Stimulated activated CD4-positive, alpha-beta T cell treated with anti-CD3 and anti-CD28 coated beads, Interleukin-4, amount 100 ng/mL, for 1 hour (primary cell): ENCODE results near the gene CMTM1.
"Not testable (repeated sequence)": the region's sequence is repeated elsewhere in the genome, so short reads cannot be mapped to it uniquely, and the experiment has no call there.

Source experiments
- DNase-seq: peaks from one replicate; pipeline ENCODE4 v3.0.0-alpha.2; 2020

CMTM1 gene

DNA sequence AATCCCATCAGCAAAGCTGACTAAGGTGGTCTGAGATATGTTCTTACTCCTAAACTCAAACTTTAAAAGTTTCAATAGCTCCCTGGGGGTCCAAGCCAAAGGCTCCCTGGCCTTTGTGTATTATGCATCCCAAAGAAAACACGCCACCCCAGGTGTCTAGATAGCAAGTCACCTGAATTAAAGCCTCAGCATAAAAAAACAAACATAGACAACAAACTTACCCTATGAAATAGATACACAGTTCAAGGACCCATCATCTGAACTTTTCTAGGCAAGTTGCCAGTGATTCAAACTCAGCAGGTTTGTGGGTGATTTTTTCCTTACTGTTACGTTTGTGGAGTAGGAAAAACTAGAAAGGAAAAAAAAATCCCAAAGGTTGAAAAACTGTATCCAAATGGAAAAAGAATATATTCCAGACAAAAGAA lies 50.8 kb downstream of the CMTM1 start:
- DNase-seq = no peak

DNA sequence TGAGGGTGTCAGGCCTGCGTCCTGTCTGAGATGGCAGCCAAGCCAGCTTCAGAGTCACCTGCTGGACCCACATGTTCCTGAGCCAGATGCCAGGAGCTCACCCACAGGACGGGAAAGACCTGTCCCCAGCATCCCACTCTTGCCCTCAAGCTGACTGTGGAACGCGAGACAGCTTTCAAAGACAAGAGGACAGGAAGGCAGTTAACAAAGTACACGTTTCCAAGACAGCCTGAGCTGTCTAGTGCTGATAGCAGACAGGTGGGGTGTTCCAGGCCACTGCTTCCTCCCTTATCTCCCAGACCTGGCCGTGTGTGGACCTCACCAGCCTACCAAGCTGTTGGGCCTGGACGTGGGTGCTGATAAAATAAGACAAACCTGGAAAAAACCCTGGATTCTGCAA lies 51.5 kb downstream of the CMTM1 start:
- no peak for DNase-seq

DNA sequence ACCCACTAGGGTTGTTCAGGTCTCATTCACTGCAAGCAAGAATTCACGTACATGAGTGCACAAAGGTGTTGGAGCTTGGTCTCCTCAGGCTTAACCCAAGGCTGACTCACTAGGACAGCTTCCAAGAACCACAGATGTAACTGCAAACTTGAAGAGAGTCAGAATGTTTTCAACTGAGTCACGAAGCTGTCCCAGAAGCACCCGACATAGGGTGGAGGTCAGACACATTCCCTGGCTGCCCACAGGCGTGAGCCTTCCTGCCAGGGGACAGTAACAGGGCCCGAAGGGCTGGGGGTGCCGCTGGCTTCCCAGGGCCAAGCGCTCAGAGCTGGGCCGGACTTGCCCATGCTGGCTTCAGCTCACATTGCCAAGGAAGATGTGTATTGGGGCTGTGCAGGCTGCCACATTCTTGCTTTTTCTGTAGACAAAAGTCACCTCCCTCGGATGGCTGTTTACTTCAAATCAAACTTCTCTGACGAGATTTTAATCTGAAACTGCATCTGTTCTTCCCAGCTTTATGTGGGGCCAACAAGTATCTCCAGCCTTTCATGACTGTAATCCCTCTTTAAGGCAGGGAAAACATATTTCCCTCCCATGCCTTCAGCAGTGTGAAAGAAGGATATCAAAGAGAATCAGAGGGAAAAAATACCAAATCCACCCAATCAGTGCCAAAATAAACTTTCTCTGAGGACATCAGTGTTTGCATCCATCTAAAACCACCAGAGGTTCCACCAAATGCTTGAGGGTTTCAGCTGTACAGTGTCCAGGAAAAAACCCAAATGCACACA lies 52.5 kb downstream of the CMTM1 start:
- no peak for DNase-seq

DNA sequence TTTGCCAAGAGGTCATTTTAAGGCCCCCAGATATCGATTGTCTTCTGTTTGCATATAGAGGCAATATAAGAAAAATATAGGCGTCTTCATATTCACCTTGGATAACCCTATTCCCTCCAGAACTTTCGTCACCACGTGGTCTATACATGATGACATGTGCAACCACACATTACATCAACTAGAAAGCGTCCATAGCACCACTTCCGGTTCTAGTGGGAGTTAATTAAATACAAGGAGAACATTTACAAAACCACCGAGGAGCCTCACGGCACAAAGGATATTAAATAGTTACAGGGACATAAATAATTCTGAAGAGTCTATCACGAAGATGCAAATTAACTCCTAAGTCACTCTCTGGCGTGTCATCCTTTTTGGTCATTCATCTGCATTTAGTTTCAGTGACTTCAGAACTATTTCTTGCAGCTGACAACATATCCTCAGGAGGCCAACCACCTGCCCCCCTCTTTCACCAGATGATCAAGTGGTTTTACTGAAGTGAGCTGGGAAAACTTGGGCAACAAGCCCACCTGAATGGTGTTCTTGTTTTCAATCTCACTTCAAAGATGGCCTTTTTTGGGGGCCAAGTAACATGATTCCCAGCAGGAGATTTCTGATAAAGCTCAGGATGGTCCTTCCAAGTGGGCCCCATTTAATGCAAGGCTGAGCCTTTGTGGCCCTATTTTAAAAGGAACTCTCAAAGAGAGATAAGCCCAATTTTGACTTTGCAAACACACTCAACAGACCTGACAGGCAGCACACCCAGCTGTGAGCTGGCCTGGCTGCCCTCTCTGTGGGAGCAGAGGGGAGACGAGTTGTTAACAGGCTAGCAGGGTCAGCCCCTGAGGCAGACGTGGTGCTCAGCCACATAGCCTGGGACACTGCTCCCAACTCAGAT lies 53.5 kb downstream of the CMTM1 start:
- DNase-seq = no peak

DNA sequence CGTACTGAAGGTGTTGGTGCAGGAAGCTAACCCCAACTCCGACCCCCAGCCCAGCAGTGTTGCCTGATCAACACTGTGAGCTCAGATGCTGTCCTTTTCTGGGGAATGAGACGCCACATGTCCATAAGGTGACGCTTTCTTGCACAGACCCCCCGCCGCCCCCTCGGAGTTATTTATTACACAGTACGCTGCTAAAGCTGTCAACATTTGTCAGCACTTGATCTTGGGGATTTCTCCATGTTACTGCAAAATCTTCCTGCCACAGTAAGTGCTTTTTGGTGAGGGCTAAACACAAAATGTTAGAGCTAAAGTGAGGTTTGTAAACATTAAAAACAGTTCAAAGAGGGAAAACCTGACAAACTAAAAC lies 54.2 kb downstream of the CMTM1 start:
- no peak for DNase-seq

DNA sequence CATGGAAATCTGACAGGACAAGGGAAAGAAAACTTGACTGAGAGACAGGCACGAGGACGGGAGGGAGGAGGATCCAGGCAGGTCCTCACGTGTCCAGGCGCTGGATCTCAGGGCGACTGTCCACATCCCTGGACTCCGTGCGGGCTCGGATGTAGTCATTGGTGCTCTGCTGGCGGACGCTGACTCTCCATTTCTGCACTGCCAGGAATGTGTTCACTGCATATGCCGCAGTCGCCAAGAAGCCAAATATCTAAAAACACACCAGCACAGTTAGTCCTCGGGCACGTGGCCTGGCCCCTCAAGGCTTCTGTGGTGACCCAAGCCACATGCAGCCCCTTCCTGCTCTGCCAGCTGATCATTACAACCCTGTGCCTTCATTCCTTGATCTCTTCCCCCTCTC lies 55.7 kb downstream of the CMTM1 start:
- no peak for DNase-seq

DNA sequence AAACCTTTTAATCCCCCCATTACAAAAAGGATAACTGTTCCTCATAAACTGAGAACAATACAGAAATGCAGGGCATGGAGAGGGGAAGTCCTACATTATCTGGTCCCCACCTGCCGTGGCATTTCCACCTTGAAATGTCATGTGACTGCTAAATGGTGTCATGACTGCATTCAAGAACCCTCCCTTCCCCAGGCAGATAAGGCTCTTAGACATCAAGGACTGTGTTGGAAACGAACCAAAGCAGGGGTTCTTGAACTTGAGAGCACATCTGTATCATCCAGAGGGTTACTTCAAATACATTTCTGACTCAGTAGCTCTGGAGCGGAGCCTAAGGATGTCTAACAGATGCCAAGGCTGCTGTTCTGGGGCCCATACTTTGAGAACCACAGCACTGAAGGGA lies 56.6 kb downstream of the CMTM1 start:
- no peak for DNase-seq

DNA sequence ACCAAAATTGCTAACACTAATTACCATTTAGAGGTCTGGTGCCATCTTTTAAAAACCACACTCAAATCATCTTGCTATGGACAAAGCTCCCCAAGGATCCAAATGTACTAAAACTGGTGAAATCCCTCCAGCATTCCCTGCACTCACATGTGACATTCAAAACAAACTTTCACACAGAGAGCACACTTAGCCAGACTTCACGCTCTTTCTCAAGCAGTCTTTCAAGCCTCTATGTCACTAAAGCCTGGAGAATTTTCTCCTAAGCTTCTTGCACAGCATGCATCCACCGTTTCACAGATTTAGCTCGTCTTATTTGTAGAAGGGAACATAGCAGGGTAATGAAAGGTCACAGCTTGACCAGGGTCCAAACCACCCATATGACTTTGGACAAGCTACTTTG lies 57.5 kb downstream of the CMTM1 start:
- DNase-seq = no peak

DNA sequence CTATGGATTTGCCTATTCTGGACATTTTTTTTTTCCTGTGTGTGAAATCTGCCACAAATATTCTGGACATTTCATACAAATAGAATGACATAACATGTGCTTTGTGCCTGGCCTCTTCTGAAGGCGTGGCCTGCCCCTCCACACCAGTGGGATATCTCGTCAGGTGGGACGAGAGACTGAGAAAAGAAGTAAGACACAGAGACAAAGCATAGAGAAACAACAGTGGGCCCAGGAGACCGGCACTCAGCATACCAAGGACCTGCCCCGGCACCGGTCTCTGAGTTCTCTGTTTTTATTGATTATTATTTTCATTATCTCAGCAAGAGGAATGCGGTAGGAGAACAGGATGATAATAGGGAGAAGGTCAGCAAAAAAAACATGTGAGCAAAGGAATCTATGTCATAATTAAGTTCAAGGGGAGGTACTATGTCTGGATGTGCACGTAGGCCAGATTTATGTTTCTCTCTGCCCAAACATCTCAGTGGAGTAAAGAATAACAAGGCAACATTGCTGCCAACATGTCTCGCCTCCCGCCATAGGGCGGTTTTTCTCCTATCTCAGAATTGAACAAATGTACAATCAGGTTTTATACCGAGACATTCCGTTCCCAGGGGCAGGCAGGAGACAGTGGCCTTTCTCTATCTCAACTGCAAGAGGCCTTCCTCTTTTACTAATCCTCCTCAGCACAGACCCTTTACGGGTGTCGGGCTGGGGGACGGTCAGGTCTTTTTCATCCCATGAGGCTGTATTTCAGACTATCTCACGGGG lies 61.6 kb downstream of the CMTM1 start:
- DNase-seq = not testable (repeated sequence)
